Medulla oblongata (tissue), 1 donor: ENCODE results near the gene CMIP.

Experiments used
- DNase-seq: peaks from one replicate; pipeline ENCODE4 v3.0.0-alpha.2; 2015; ENCODE audit errors: extremely low spot score

CMIP gene

GRCh38 chr16:81549547-81550431 lies 105.2 kb downstream of the CMIP start:
- no peak for DNase-seq

- DNase-seq: no peak
Observed at GRCh38 chr16:81550432-81550808, 105.8 kb downstream of the CMIP start.

DNA sequence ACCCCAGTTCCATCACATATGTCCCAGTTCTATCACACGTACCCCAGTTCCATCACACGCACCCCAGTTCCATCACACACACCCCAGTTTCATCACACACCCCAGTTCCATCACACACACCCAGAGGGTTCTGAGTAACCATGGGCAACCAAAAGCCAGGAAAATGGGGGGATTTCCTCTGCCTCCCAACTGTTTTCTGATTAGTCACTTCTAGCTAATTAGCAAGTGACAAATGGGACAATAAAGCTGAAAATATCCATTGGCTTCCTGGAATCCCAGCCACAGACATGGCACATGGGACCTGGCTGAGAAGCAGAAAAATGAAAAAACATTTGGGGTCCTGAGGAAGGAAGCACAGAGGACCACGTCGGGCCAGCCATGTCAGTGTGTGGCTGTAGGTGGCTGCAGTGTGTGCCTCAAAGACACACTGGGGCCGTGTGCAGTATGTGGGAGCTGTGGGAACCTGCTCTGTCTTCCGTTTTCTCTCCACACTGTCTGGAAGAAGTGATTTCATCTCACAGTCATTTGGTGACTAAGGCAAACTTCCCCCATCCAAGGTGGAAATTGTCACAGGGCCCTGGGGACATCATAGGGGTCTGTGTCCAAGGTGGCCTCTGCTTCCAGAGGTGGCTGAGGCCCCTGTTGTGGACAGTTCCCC lies 106.7 kb downstream of the CMIP start:
- DNase-seq: no peak

- no peak for DNase-seq
Observed at GRCh38 chr16:81551821-81552304, 107.3 kb downstream of the CMIP start.

DNA sequence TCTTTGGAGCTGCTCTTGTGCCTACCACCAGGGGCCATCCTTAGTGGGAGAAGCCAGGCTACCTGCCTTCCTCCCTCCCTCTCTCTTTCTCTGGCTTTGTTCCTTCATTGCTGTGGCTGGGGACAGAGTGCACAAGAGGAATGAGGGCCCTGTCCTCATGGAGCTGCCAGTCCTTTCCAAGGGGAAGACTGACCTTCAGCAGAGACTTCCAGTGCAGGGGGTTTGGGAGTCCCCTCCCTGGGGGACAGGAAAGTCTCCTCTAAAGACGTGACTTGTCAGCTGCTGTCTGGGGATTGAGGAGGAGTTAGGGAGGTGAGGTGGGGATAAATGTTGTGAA lies 108.1 kb downstream of the CMIP start:
- no peak for DNase-seq

DNA sequence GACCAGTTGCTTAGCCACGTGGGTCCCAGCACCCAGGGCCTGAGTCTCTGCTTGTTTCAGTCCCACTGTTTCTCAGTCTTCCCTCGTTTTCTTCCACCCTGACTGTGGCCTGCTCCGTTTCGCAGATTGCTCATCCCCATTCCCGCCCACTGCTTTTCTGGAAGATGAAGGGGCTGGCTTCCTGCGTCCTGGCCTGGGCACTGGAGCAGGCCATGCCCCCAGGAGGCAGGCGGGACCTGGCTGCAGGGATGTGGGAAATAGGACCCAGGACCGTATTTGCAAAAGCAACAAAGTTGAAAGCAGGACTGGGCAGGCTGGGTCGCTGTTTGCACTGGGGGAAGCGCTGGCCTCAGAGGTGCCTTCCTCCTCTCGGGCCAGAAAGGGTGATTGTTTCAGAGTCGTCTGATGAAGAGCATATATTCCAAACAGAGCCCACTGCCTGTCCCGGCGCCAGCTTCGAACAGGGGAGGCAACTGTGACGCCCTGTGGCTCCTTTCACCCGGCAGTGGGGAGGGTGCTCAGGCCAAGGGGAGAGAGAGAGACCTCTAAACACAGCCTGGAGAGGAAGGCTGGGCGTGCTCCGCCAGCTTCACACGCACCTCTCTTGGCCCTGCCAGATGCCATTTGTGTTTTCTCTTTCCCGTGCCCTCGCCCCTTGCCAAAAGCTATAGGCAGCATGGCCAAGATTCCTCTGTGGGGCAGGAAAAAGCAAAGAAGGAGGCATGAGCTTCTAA lies 108.6 kb downstream of the CMIP start:
- peak; percentile 13 for DNase-seq

DNA sequence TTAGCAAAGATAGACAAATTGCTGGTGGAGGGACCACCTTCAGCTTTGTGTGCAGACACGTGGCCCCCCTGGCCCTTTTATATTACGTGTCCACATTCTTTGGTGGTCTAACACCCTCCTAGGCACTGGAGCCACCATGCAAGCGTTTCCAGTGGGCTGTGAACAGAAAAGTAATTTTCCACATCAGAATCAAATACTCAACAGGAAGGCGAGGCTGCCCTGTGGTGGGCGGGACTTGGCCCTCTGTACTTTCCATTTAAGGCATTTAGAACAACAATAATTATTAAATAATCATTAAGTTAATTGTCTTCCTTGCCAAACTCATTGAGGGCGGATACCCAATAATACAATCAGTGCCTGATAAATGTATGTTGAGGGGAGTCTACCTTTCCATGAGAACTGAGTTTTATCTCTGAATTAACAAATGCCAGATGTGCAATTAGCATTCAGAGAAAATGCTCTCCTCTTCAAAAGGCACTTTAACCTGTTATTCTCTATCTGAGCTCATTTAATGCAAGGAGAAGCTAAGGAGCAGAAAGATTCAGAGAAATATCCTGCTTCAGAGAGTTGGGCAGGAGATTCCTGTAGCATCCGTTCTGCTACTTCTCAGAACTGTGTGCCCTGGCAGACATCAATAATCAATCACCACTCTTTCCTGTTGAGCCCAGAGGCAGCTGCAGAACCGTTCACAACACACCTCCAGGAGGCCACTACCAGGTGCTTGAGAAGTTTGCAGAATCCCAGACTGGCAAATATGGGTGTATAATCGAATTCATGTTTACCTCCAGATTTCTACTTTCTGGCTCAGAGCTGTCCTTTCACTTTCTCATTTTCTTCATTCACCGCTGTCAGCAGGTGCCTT lies 109.4 kb downstream of the CMIP start:
- no peak for DNase-seq

- no peak for DNase-seq
Observed at GRCh38 chr16:81554979-81555378, 110.4 kb downstream of the CMIP start.

- DNase-seq: no peak
Observed at GRCh38 chr16:81555660-81556059, 111.1 kb downstream of the CMIP start.

DNA sequence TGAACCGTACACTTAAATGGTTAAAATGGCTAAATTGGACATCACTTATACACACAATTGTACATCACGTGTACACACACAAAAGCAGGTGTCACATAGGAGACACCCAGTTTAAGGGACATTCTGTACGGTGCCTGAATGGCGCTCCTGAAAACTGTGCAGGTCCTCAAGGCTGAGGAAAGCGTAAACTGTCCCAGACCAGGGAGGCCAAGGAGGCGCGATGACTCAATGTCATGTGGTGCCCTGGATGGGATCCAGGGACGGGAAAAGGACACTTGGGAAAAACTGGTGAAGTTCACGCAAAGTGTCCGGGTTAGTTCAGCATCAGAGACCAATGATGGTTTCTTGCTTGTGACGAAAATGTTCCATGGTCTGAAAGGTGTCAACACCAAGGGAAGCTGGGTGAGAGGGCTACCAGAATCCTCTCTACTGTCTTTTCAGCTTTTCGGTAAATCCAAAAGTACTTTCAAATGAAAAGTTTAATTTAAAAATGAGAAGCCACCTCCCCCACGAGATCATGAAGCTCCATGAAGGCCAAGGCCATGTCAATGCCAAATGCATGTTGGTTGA lies 112.2 kb downstream of the CMIP start:
- no peak for DNase-seq

DNA sequence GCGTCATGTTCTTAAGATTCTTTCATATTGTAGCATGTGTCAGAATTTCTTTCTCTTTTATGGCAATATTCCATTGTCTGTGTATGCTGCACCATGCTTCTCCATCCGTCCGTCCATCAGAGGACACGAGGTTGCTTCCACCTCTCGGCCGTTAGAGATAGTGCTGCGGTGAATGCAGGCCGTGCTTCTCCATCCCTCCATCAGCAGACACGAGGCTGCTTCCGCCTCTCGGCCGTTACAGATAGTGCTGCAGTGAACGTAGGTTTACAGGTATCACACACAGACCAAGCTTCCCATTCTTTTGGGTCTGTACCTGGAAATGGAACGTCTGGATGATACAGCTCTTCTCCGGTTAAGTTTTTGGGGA lies 113.5 kb downstream of the CMIP start:
- DNase-seq: no peak

- DNase-seq: peak; percentile 41
Observed at GRCh38 chr16:81558444-81559175, 114.0 kb downstream of the CMIP start.

GRCh38 chr16:81560979-81561657 lies 116.5 kb downstream of the CMIP start:
- no peak for DNase-seq

DNA sequence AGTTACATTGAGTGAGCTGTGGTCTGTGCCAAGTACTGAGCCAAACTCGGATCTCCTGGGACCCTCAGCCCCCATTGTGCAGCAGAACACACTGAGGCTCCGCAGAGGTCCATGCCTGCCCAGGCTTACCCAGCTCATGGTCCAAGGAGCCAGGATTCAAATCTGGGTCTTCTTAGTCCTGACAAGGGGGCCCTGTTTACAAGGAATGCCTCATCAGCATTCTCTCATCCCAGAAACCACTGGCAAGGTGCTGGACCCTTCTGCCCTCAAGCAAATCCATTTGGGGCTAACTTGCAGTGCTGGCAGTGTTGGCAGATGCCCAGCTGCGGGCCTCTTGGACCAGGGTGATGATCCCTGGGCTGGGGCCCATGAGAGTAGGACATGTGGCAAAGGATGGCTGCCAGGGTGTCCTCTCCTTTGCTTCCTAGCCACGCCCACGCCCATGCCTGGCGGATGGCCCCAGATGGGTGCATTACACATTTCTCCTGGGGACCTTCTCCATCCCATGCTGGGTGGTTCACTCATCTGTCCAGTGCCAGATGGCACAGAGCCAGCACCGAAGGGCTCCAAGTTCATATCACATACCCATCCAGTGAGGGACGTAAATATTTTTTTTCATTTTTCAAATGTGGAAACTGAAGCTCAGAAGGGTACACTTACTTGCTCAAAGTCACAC lies 117.7 kb downstream of the CMIP start:
- DNase-seq: no peak

GRCh38 chr16:81562926-81563325 lies 118.3 kb downstream of the CMIP start:
- no peak for DNase-seq

GRCh38 chr16:81564421-81564911 lies 119.9 kb downstream of the CMIP start:
- DNase-seq: peak; percentile 66

DNA sequence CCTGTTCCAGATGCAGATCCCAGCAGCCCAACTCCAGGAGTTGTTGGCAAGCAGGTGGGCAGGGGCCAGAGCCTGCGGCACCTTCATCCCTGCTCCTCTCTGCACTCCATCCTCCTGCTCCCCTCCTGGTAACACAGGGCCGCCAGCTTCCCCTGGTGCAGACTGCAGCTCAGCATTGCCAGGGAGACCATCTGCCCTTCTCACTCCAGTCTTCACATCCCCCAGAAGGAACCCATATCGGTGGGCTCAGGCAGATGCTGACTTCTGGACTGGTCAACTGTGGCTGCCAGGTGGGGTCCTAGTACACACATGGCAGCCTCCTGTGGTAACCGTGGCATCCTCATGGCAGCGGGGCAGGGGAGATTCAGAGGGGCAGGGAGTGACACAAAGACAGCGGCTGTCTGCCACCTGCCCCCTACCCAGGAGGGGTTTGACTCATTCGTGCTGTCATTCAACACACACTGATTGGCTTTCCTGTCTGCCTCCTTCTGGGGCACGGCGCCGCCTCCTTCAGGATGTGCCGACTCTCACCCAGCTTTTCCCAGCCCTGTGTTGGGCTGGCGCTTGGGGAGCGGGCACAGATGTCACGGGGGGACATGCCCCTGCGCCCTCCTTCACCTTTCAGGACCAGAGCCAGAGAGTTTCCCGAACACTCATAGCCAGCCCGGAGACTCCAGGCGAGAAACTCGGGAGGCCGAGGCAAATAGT lies 120.9 kb downstream of the CMIP start:
- no peak for DNase-seq
